M059J (cell line): Measurements from ENCODE around the gene ZCCHC24. TPM values are rescaled to one million over a fixed set of nuclear protein-coding genes. Genes with fewer than 3 reads are reported as not detected.

Experiments
- DNase-seq: peaks from one replicate; pipeline ENCODE4 v3.0.0-alpha.2; 2012; ENCODE audit warnings: low read depth
- total RNA-seq: library from RNA; depleted of rRNA; stranded (reverse); fragments of >200 nt; shearing (Covaris generic); gene quantifications from 2 replicates; pipeline ENCODE4 v1.2.3, GENCODE V29; 2014

ZCCHC24 gene
- total RNA-seq, 1 experiment from 2014 or later = 18.2 TPM

DNA sequence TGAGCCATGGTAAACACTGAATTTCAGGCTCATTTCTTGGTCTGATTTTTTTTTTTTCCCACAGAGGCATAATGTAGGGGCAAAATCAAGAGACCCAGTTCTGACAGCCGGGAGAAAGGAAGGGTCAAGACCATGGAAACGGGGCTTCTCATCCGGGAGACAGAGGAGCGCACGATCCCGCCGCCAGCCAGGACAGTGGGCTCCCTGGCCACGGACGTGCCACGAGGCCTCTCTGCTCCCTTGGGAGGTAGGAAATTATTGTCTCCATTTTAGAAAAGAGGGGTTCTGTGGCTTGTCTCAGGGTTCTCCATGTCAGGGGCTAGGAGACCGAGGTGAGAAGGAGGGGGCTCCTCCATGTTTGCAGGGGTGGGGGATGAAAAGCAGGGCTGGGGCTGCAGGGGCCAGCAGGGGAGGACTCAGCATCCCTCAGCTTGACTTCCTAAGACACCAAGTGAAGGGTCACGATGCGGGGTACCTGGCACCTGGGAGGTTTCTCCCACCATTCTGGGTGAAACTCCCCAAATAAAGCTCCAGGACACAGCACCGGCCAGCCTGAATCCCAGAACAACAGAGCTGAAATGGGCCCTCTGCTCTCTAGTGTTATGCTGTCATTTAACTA is 60.5 kb downstream of the ZCCHC24 start:
- no peak for DNase-seq

GRCh38 chr10:79383974-79384606 is 61.3 kb downstream of the ZCCHC24 start:
- no peak for DNase-seq

DNA sequence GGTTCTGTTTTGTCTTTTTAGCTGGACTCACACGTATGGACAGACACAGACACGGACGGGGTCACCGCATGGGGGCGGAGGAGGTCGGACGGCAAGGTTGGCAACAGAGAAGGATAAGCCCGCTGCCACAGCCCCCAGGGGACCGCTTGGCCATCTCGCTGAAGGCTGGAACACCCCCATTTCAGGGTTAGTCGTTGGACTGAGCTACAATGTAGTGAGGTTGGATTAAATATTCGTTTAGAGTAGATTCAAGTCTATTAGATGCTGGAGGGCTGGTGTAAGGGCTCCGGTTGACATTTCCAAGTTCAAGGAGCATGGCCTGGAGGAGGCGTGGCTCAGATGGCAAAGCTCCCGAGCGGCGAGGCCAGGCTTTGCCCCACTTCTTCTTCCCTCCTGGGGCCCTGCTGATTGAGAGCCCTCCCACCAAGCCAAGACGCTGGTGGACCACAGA is 62.9 kb downstream of the ZCCHC24 start:
- no peak for DNase-seq

DNA sequence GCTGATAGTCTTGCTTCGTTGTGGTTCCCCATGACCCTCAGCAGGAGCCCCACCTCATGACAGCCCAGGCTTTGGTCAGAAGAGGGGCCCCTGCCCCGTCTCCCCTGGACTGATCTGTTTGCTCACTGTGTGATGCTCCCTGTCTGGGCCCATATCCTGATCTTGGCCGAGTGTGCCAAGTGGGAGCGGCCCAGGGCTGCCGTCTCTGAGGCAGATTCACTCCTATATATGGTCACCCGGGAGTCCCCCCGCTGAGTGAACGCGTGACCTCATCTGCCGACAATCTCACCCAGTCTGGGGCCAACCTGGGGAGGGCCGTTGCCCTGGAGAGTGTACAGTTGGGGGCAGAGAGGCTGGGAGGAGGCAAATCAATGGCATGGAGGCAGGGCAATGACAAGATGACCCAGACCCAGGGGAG is 63.6 kb downstream of the ZCCHC24 start:
- peak; percentile 92 for DNase-seq

GRCh38 chr10:79380946-79381721 is 64.3 kb downstream of the ZCCHC24 start:
- no peak for DNase-seq

DNA sequence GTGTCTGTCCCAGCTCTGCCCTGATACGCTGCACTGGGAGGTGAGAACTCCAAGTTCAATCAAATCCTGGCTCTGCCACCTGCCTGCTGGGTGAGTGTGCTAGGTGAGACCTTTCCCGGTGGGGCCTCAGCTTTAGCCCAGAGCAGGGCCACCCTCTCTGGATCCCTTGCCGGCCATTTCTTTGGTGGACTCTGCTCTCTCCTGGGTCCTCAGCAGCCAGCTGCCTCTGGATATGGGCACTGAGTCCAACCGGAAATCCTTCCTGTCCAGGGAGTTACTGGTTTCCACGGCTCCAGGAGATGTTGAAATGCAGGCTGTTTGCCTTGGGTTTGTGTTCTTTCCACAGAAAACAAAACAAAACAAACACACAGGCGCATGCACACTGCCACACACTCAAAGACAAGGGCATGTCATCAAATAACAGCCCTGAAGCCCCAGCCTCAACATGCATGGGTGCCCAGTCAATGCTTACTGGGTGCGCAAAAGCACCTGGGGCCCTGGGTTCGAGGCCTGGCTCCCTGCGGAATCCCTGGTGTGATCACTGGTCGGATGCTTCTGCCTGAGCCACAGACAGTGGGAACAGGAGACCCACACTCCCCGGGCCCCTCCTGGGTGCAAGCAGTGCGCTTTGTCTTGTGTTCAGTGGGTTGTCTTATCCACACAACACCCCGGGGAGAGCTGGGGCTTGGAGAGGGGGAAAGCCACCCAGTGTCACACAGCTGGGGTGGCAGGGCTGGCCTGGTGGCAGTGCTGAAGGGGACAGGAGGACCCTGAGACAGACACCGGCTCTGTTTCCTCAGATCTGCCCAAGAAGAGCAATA is 65.1 kb downstream of the ZCCHC24 start:
- DNase-seq = peak; percentile 74

DNA sequence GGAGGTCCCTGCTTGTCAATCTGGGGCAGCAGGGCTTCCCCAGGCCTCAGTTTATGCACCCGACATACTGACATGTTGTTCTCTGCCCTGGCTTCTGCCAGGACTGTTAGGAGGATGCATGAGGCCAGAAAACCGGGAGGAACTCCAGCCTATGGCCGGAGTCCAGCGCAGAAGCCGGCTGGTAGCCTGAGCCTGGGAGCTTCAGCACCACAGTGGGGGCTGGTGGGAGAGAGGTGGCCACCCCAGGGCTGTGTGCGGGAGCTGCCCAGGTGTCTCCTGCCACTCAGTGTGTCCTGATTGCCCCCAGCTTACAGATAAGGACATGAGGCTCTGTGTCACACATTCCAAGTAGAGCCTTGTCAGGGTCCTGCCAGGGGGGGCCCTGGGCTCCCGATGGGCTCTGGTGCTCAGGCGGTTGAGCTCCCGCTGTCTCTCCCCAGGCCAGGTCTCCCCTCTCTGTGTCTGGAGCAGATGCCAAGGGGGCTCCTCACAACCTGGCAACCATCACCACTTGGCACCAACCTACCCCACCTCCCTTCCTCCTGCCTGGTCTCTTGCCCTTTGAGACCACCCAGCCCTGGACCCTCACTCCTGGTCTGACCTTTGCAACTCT is 65.8 kb downstream of the ZCCHC24 start:
- DNase-seq = no peak

- DNase-seq = no peak
These were observed 66.5 kb downstream of the ZCCHC24 start for GRCh38 chr10:79378647-79379511.

DNA sequence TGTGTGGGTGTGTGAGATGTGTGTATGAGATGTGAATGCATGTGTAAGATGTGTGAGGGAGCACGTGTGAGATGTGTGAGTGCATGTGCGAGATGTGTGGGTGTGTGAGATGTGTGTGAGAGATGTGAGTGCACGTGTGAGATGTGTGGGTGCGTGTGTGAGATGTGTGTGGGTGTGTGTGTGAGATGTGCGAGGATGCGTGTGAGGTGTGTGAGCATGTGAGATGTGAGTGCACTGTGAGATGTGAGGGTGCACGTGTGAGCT is 67.1 kb downstream of the ZCCHC24 start:
- no peak for DNase-seq

DNA sequence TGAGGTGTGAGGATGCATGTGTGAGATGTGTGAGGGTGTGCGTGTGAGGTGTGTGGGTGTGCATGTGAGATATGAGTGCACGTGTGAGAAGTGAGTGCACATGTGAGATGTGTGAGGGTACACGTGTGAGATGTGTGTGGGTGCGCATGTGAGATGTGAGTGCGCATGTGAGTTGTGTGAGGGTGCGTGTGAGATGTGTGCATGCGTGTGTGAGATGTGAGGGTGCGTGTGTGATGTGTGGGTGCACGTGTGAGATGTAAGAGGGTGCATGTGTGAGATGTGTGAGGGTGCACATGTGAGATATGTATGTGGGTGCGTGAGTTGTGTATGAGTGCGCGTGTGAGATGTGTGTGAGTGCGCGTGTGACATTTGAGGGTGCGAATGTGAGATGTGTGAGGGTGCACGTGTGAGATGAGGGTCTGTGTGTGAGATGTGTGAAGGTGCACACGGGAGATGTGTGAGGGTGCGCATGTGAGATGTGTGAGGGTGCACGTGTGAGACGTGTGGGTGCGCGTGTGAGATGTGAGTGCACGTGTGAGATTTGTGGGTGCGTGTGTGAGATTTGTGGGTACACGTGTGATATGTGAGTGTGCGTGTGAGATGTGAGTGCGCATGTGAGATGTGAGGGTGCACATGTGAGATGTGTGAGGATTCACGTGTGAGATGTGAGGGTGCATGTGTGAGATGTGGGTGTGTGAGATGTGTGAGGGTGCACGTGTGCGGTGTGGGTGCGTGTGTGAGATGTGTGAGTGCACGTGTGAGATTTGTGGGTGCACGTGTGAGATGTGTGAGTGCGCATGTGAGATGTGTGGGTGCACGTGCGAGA is 67.7 kb downstream of the ZCCHC24 start:
- no peak for DNase-seq

- DNase-seq = no peak
These were observed 68.5 kb downstream of the ZCCHC24 start for GRCh38 chr10:79376751-79377556.

- no peak for DNase-seq
These were observed 69.3 kb downstream of the ZCCHC24 start for GRCh38 chr10:79376078-79376628.

DNA sequence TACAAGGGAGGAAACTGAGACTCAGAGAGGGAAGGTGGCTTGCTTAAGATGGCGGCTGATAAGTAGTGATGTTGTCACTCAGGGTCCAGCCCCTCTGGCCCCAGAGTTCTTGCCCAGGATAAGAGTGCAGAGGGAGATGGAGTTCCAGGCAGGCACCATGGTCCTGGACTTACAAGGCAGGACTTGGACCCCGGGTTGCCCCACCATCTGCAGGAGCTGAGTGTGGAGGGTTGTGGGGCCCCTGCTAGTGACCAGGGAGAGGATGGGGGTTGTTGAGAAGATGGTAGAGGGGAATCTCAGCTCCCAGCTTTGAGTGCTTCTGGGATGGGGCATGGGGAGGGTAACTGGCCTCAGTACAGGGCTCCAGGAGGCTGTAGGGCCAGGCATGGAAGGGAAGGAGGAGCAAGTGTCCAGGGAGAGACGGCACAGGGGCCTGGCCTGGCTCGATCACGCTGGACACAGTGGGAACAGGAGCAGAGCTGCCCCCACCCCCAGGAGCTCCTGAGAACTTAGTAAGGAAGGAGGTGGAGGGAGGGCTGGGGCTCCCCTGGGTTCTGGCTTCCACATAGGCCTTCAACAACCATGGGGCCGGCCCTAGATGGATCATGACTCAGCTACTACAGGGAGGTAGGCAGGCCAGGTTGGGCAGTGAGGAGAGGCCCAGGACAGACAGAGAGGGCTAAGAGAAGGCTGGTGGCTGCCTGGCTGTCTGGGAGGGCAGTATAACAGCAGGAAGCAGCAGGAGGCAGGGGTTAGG is 69.9 kb downstream of the ZCCHC24 start:
- peak; percentile 85 for DNase-seq

- DNase-seq = peak; percentile 72
These were observed 70.9 kb downstream of the ZCCHC24 start for GRCh38 chr10:79374312-79375191.

DNA sequence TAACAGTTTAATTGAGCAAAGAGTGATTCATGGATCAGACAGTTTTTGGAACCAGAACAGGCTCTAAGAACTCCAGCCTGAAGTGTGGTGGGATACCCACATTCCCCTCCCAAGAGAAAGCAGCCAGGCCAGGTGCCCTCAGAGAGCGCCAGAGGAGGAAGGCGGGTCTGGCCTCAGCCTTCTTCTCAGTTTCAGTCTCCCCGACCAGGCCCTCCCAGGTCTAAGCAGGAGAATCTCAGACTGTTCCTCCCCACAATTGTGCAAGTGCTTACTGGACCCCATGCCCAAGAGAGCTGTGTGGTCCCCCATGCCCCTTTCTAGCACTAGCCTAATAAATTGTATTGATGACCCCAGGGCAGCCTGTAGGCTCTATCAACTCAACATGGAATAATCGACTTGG is 72.6 kb downstream of the ZCCHC24 start:
- no peak for DNase-seq

GRCh38 chr10:79367426-79368189 is 77.8 kb downstream of the ZCCHC24 start:
- peak; percentile 53 for DNase-seq
